Endothelial cell of umbilical vein (primary cell): Measurements from ENCODE around the gene SLC25A34. TPM values are rescaled to one million over a fixed set of nuclear protein-coding genes. Genes with fewer than 3 reads are reported as not detected.

Source experiments
- BruUV-seq: library from RNA; stranded (reverse); fragments of 400-500 nt; replicated peaks from 2 replicates; lab custom pipeline; 2021; lab: Mats Ljungman, UMichigan
- CTCF ChIA-PET: fragments of 300-600, 350-600 bp; sonication (Branson Sonifier 250); formaldehyde crosslinking; loops from one replicate; lab custom pipeline; 2021; ENCODE audit warnings: antibody characterized with exemption, inconsistent platforms; lab: Charles Lee
- POLR2A ChIA-PET: fragments of 300-600, 350-600 bp; sonication (Branson Sonifier 250); formaldehyde crosslinking; loops from one replicate; lab custom pipeline; 2021; ENCODE audit warnings: antibody characterized with exemption, inconsistent platforms; lab: Charles Lee
- DNase-seq: peaks from one replicate; pipeline ENCODE4 v3.0.0-alpha.2; 2011; ENCODE audit warnings: low read depth, low spot score
- FAIRE-seq: peaks from 2 replicates; lab custom pipeline; 2011; peaks lifted over from hg19 to GRCh38; lab: Jason Lieb, UNC
- H2AFZ ChIP-seq: 2 replicates; pipeline ENCODE4 v1.6.0; 2012; ENCODE audit warnings: low read depth, low read length, control low read depth, inconsistent platforms
- H3K27ac ChIP-seq: 2 replicates; pipeline ENCODE4 v1.5.1; 2011; ENCODE audit warnings: low read depth, mild to moderate bottlenecking, control low read depth, low read length, moderate library complexity; ENCODE audit not compliant: insufficient read depth
- H3K27me3 ChIP-seq, 2 experiments: 2 replicates each; pipeline versions ENCODE4 v1.6.0 to v1.6.1; 2011; ENCODE audit warnings: low read length in 2 of 2, mixed read lengths in 1 of 2; ENCODE audit not compliant: control insufficient read depth in 2 of 2, insufficient read depth in 2 of 2
- H3K36me3 ChIP-seq, 2 experiments: 2 replicates in 1 of 2; 3 replicates in 1 of 2; pipeline ENCODE4 v1.5.1; 2011; ENCODE audit warnings: low read length in 2 of 2, mild to moderate bottlenecking in 1 of 2, moderate library complexity in 1 of 2; ENCODE audit not compliant: control insufficient read depth in 2 of 2, insufficient read depth in 2 of 2; ENCODE audit errors: extremely low read depth in 1 of 2
- H3K4me1 ChIP-seq: 3 replicates; pipeline ENCODE4 v1.5.1; 2011; ENCODE audit warnings: mild to moderate bottlenecking, low read length; ENCODE audit not compliant: control insufficient read depth, insufficient read depth; ENCODE audit errors: extremely low read depth
- H3K4me2 ChIP-seq: 2 replicates; pipeline ENCODE4 v1.6.1; 2011; ENCODE audit warnings: low read length, control low read depth, mixed read lengths; ENCODE audit not compliant: insufficient read depth
- H3K4me3 ChIP-seq, 3 experiments: fragments of 200-600 bp in 1 of 3; sonication (generic), shearing (Covaris generic) in 1 of 3; replicated peaks in 1 of 3; 2 replicates each; pipeline ENCODE4 v1.5.1; 2011 to 2016; ENCODE audit warnings: control low read depth in 3 of 3, low read length in 3 of 3, mild to moderate bottlenecking in 2 of 3, inconsistent platforms in 1 of 3, low read depth in 1 of 3, moderate library complexity in 1 of 3; ENCODE audit not compliant: insufficient read depth in 1 of 3
- H3K79me2 ChIP-seq: 2 replicates; pipeline ENCODE4 v1.6.0; 2012; ENCODE audit warnings: low read length, inconsistent platforms; ENCODE audit not compliant: control insufficient read depth, insufficient read depth
- H3K9ac ChIP-seq: replicated peaks from 2 replicates; pipeline ENCODE3; 2011; ENCODE audit warnings: low read length, control low read depth; ENCODE audit not compliant: insufficient read depth; ENCODE audit errors: extremely low read depth
- H3K9me1 ChIP-seq: replicated peaks from 3 replicates; pipeline ENCODE4 v1.6.0; 2011; ENCODE audit warnings: mild to moderate bottlenecking, low read length; ENCODE audit not compliant: control insufficient read depth, insufficient read depth; ENCODE audit errors: extremely low read depth
- H3K9me3 ChIP-seq: replicated peaks from 2 replicates; pipeline ENCODE4 v1.5.1; 2012; ENCODE audit warnings: low read length, inconsistent platforms; ENCODE audit not compliant: control insufficient read depth, insufficient read depth
- H4K20me1 ChIP-seq: replicated peaks from 2 replicates; pipeline ENCODE3; 2011; ENCODE audit warnings: mild to moderate bottlenecking, low read length; ENCODE audit not compliant: control insufficient read depth, insufficient read depth; ENCODE audit errors: extremely low read depth
- EZH2 ChIP-seq: IDR thresholded peaks from 2 replicates; pipeline ENCODE4 v1.6.1; 2012; ENCODE audit warnings: borderline replicate concordance, low read depth, mild to moderate bottlenecking, moderate library complexity, low read length, inconsistent platforms; ENCODE audit not compliant: severe bottlenecking
- FOS ChIP-seq: IDR thresholded peaks from 2 replicates; pipeline ENCODE4 v1.6.1; 2011; ENCODE audit warnings: mild to moderate bottlenecking, low read length, moderate library complexity, borderline replicate concordance; ENCODE audit not compliant: insufficient read depth
- GATA2 ChIP-seq: IDR thresholded peaks from 2 replicates; pipeline ENCODE4 v1.7.0; 2011; ENCODE audit warnings: low read depth, mild to moderate bottlenecking, moderate library complexity, mixed read lengths, low read length; ENCODE audit not compliant: insufficient read length, insufficient read depth
- JUN ChIP-seq: IDR thresholded peaks from 2 replicates; pipeline ENCODE4 v1.6.1; 2011; ENCODE audit warnings: borderline replicate concordance, low read depth; ENCODE audit not compliant: insufficient read length, insufficient read depth
- MYC ChIP-seq: IDR thresholded peaks from one replicate; pipeline ENCODE4 v1.6.1; 2011; ENCODE audit warnings: mild to moderate bottlenecking, low read depth, low read length
- POLR2A ChIP-seq: IDR thresholded peaks from 2 replicates; pipeline ENCODE4 v1.6.1; 2012; ENCODE audit warnings: low read depth, mild to moderate bottlenecking, control low read depth, low read length
- POLR2AphosphoS5 ChIP-seq: IDR thresholded peaks from 2 replicates; pipeline ENCODE4 v1.6.1; 2012; ENCODE audit warnings: low read depth, mild to moderate bottlenecking, control low read depth, low read length, moderate library complexity; ENCODE audit not compliant: insufficient read depth
- dilution Hi-C: fragments of 300-500 bp; cut with MboI; formaldehyde crosslinking; loops from one replicate; pipeline ENCODE4 v1.15.0; 2019; ENCODE audit warnings: low sequenced_read_pairs; ENCODE audit not compliant: extremely low pct_ligation_motif_present
- intact Hi-C: fragments of 100-400 bp; cut with micrococcal nuclease; formaldehyde crosslinking; loops from one replicate; pipeline ENCODE4 v1.10.0; 2022
- polyA plus RNA-seq, 4 experiments: library from polyadenylated mRNA; depleted of rRNA in 3 of 4; stranded (reverse) in 3 of 4; unstranded in 1 of 4; fragments of >200 nt; gene quantifications; 2 replicates each; pipeline versions ENCODE4 v1.2.1 to v1.2.3, GENCODE V29; 2011 to 2012; ENCODE audit warnings: missing spikeins in 1 of 4
- total RNA-seq: library from RNA; stranded (reverse); gene quantifications from 2 replicates; pipeline ENCODE4 v1.2.3, GENCODE V29; 2021
- TF ChIP-seq, protein P1 (sequence below): IDR thresholded peaks from 2 replicates; pipeline ENCODE4 v1.6.1; 2011; ENCODE audit not compliant: insufficient read depth, insufficient read length
- TF ChIP-seq, protein P2 (sequence below), 2 donors: IDR thresholded peaks; 1 replicate in 1 of 2; 2 replicates in 1 of 2; pipeline ENCODE4 v1.5.1; 2011; ENCODE audit warnings: low read length in 2 of 2, mild to moderate bottlenecking in 2 of 2, moderate library complexity in 2 of 2, control low read depth in 1 of 2, inconsistent platforms in 1 of 2, low read depth in 1 of 2; ENCODE audit not compliant: insufficient read depth in 1 of 2; ENCODE audit errors: extremely low read depth in 1 of 2

SLC25A34 gene
- total and polyA plus RNA-seq, 2 donors (not counting 3 experiments of a cell fraction or from before 2014, with no cell fraction given) = 0.90 to 1.1 TPM

DNA sequence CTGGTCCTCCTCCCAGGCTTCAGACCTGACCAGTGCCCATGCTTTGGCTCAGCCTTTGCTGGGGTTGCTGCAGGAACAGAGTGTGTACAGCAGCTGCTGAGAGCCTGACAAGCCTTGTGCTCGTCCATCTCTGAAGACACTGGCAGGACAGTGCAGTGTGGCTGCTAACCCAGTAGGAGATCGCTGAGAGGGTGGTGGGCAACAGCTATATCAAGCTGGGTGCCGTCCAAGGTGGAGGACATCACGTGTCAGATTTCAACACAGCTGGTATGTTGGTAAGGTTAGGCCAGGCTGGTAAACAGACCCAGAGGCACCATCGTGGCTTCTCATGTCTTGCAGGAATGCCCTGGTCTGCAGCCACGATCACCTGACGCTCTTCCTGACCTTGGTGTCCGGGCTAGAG is 17.9 kb upstream of the SLC25A34 start:
- H3K9me3 ChIP-seq = no peaks in the 10 kb centered on the region
- CTCF ChIA-PET = interaction anchor here (0.5 to 0.7 kb wide), 2 partner anchors 23 to 85 kb away, joined by 3 read pairs; no protein-coding TSS in a partner anchor
- H3K27ac ChIP-seq = no peak overlapping the region
- H3K27me3 ChIP-seq = no peaks in the 10 kb centered on the region
- peaks cover 7 to 36% of the 10 kb centered on the region in 2 experiments for H3K36me3 ChIP-seq
- no peak overlapping the region for H2AFZ ChIP-seq
- H3K4me2 ChIP-seq = no peak overlapping the region
- no peak for TF ChIP-seq POLR2AphosphoS5
- TF ChIP-seq MYC = no peak
- TF ChIP-seq EZH2 = no peak
- TF ChIP-seq JUN = no peak
- TF ChIP-seq, protein P1, sequence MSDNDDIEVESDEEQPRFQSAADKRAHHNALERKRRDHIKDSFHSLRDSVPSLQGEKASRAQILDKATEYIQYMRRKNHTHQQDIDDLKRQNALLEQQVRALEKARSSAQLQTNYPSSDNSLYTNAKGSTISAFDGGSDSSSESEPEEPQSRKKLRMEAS = no peak
- no peaks in the 10 kb centered on the region for H4K20me1 ChIP-seq
- no peaks in the 10 kb centered on the region for H3K79me2 ChIP-seq
- intact Hi-C loops = no loop called here
- BruUV-seq = no TSS peak
- POLR2A ChIA-PET = no interaction called here
- H3K9me1 ChIP-seq = no peaks in the 10 kb centered on the region
- H3K9ac ChIP-seq = no peak overlapping the region
- DNase-seq (no peak), FAIRE-seq (no peak)
- no peaks in the 10 kb centered on the region for H3K4me1 ChIP-seq
- dilution Hi-C loops = no loop called here
- no peak overlapping the region for H3K4me3 ChIP-seq

DNA sequence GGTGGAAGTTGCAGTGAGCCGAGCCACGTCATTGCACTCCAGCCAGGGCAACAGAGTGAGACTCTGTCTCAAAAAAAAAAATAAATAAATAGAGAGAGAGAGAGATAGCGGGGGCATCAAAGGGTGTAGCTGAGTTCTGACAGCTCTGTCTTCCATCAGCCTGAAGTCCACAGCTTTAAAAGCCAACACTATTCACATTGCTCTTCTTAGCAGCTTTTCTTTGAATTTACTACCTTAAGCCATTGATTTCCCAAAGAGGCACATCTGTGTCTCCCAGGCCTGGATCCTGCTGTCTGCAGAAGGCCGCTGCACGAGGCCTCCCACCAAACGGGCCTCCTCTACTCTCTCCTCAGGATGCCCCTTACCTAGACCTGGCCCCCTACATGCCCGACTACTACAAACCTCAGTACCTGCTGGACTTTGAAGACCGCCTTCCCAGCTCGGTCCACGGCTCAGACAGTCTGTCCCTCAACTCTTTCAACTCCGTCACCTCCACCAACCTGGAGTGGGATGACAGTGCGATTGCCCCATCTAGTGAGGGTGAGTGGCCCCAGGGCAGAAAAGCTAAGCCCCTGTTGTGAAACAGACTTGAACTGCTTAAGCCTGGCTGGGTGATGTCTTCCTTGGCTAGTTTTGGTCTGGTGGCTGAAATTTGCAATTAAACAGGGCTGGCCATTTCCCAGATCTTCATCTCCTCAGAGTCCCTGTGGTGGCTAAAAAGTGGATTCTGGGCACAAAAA is 16.5 kb upstream of the SLC25A34 start:
- peaks cover 7 to 41% of the 10 kb centered on the region in 2 experiments for H3K36me3 ChIP-seq
- H3K79me2 ChIP-seq = no peaks in the 10 kb centered on the region
- H3K9me3 ChIP-seq = no peaks in the 10 kb centered on the region
- no peaks in the 10 kb centered on the region for H4K20me1 ChIP-seq
- DNase-seq (no peak), FAIRE-seq (no peak)
- intact Hi-C loops = no loop called here
- H2AFZ ChIP-seq = no peak overlapping the region
- BruUV-seq = no TSS peak
- H3K27me3 ChIP-seq = no peaks in the 10 kb centered on the region
- POLR2A ChIA-PET = no interaction called here
- dilution Hi-C loops = no loop called here
- H3K9me1 ChIP-seq = no peaks in the 10 kb centered on the region
- CTCF ChIA-PET = no interaction called here
- H3K4me1 ChIP-seq = no peaks in the 10 kb centered on the region
- H3K4me2 ChIP-seq = no peak overlapping the region
- no peak overlapping the region for H3K4me3 ChIP-seq
- H3K27ac ChIP-seq = no peak overlapping the region
- no peak overlapping the region for H3K9ac ChIP-seq
- TF ChIP-seq GATA2 (no peak), JUN (no peak), POLR2A (no peak), POLR2AphosphoS5 (no peak), FOS (no peak), MYC (no peak), EZH2 (no peak)
- TF ChIP-seq, protein P2, sequence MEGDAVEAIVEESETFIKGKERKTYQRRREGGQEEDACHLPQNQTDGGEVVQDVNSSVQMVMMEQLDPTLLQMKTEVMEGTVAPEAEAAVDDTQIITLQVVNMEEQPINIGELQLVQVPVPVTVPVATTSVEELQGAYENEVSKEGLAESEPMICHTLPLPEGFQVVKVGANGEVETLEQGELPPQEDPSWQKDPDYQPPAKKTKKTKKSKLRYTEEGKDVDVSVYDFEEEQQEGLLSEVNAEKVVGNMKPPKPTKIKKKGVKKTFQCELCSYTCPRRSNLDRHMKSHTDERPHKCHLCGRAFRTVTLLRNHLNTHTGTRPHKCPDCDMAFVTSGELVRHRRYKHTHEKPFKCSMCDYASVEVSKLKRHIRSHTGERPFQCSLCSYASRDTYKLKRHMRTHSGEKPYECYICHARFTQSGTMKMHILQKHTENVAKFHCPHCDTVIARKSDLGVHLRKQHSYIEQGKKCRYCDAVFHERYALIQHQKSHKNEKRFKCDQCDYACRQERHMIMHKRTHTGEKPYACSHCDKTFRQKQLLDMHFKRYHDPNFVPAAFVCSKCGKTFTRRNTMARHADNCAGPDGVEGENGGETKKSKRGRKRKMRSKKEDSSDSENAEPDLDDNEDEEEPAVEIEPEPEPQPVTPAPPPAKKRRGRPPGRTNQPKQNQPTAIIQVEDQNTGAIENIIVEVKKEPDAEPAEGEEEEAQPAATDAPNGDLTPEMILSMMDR (IDR thresholded peaks at IDR 0.05; ENCODE audit: extremely low read depth in 1 of 2, insufficient read depth in 1 of 2, low read depth in 1 of 2, low read length in 2 of 2) = no peak
- TF ChIP-seq, protein P1 = no peak
